H1 (cell line): ENCODE data around the gene GP9. TPM values are rescaled to one million over a fixed set of nuclear protein-coding genes. Genes with fewer than 3 reads are reported as not detected.
A peak's percentile ranks its signal among the peaks of the same experiment; 100 is the strongest.

Source experiments
- CTCF ChIA-PET: fragments of 300-600 bp; sonication (Branson Sonifier 250); formaldehyde crosslinking; loops from one replicate; lab custom pipeline; 2021; ENCODE audit not compliant: partially characterized antibody; lab: Charles Lee
- POLR2A ChIA-PET: fragments of 300-600 bp; sonication (Branson Sonifier 250); formaldehyde crosslinking; loops from one replicate; lab custom pipeline; 2021; ENCODE audit warnings: inconsistent platforms; ENCODE audit not compliant: partially characterized antibody; lab: Charles Lee
- DNase-seq, 2 experiments: peaks; one replicate each; pipeline versions ENCODE4 v3.0.0 to v3.0.0-alpha.2; 2010 to 2022; ENCODE audit warnings: low spot score in 2 of 2, low read depth in 1 of 2, mixed read lengths in 1 of 2
- FAIRE-seq: peaks from 2 replicates; lab custom pipeline; 2011; peaks lifted over from hg19 to GRCh38; lab: Jason Lieb, UNC
- H2AFZ ChIP-seq: 2 replicates; pipeline ENCODE4 v1.8.1; 2012; ENCODE audit warnings: low read length, inconsistent platforms
- H2AK5ac ChIP-seq: 2 replicates; pipeline ENCODE4 v1.6.1; 2013; ENCODE audit warnings: low read depth, low read length
- H2BK120ac ChIP-seq: replicated peaks from 2 replicates; pipeline ENCODE3; 2013; ENCODE audit warnings: low read depth, low read length, inconsistent platforms
- H2BK12ac ChIP-seq: 2 replicates; pipeline ENCODE4 v1.6.1; 2013; ENCODE audit warnings: low read depth, low read length
- H2BK15ac ChIP-seq: 2 replicates; pipeline ENCODE4 v1.6.1; 2013; ENCODE audit warnings: low read length
- H2BK20ac ChIP-seq: 2 replicates; pipeline ENCODE4 v1.6.1; 2013; ENCODE audit warnings: low read length
- H2BK5ac ChIP-seq: 2 replicates; pipeline ENCODE4 v1.6.1; 2013; ENCODE audit warnings: low read depth, low read length
- H3K14ac ChIP-seq: 2 replicates; pipeline ENCODE4 v1.6.1; 2013; ENCODE audit warnings: inconsistent platforms; ENCODE audit not compliant: insufficient read length
- H3K18ac ChIP-seq: 2 replicates; pipeline ENCODE4 v1.6.1; 2013; ENCODE audit warnings: low read length; ENCODE audit errors: extremely low read depth
- H3K23ac ChIP-seq: 2 replicates; pipeline ENCODE4 v1.6.1; 2013; ENCODE audit warnings: inconsistent platforms; ENCODE audit not compliant: insufficient read length
- H3K23me2 ChIP-seq: 2 replicates; pipeline ENCODE4 v1.6.1; 2013; ENCODE audit warnings: low read depth, low read length
- H3K27ac ChIP-seq: 2 replicates; pipeline ENCODE4 v1.6.1; 2011; ENCODE audit warnings: low read depth, low read length, inconsistent platforms
- H3K27me3 ChIP-seq, 4 experiments: replicated peaks in 1 of 4; 1 replicate in 1 of 4; 2 replicates in 3 of 4; pipeline versions ENCODE4 v1.6.1 to v1.8.1; 2011 to 2013; ENCODE audit warnings: low read length in 3 of 4, mild to moderate bottlenecking in 3 of 4, inconsistent platforms in 2 of 4, mixed read lengths in 2 of 4, moderate library complexity in 1 of 4; ENCODE audit not compliant: control insufficient read depth in 3 of 4, insufficient read depth in 3 of 4; ENCODE audit errors: extremely low read depth in 1 of 4
- H3K36me3 ChIP-seq, 4 experiments: 2 replicates each; pipeline versions ENCODE4 v1.6.1 to v1.8.1; 2011 to 2013; ENCODE audit warnings: mild to moderate bottlenecking in 4 of 4, low read length in 3 of 4, moderate library complexity in 2 of 4, control low read depth in 1 of 4, inconsistent platforms in 1 of 4; ENCODE audit not compliant: insufficient read depth in 4 of 4, control insufficient read depth in 2 of 4
- H3K4ac ChIP-seq: replicated peaks from 2 replicates; pipeline ENCODE3; 2013; ENCODE audit warnings: low read length, low read depth, mixed read lengths, inconsistent platforms; ENCODE audit not compliant: insufficient read length
- H3K4me1 ChIP-seq, 4 experiments: replicated peaks in 1 of 4; 1 replicate in 1 of 4; 2 replicates in 3 of 4; pipeline versions ENCODE4 v1.6.1 to v1.8.1; 2011 to 2013; ENCODE audit warnings: low read length in 3 of 4, inconsistent platforms in 2 of 4, mixed read lengths in 1 of 4; ENCODE audit not compliant: insufficient read depth in 4 of 4, control insufficient read depth in 3 of 4
- H3K4me2 ChIP-seq, 2 experiments: 2 replicates each; pipeline versions ENCODE4 v1.6.1 to v1.8.1; 2011 to 2013; ENCODE audit warnings: low read depth in 2 of 2, low read length in 2 of 2, control low read depth in 1 of 2, inconsistent platforms in 1 of 2, mild to moderate bottlenecking in 1 of 2; ENCODE audit not compliant: insufficient read depth in 1 of 2
- H3K4me3 ChIP-seq, 4 experiments: fragments of 200-600, 300-600 bp in 1 of 4; sonication (generic), shearing (Covaris generic), sonication (Bioruptor Twin) in 1 of 4; 2 replicates each; pipeline versions ENCODE4 v1.5.1 to v1.8.1; 2011 to 2016; ENCODE audit warnings: low read length in 4 of 4, low read depth in 3 of 4, control low read depth in 2 of 4, inconsistent platforms in 2 of 4, mild to moderate bottlenecking in 2 of 4, mixed read lengths in 1 of 4, moderate library complexity in 1 of 4; ENCODE audit not compliant: insufficient read depth in 2 of 4; ENCODE audit errors: extremely low read depth in 1 of 4
- H3K56ac ChIP-seq: replicated peaks from 2 replicates; pipeline ENCODE3; 2013; ENCODE audit warnings: low read depth, mild to moderate bottlenecking, mixed read lengths, low read length, inconsistent platforms; ENCODE audit not compliant: insufficient read length
- H3K79me1 ChIP-seq: 2 replicates; pipeline ENCODE4 v1.6.1; 2013; ENCODE audit warnings: low read depth, low read length, control low read depth
- H3K79me2 ChIP-seq, 2 experiments: 2 replicates each; pipeline versions ENCODE4 v1.6.1 to v1.8.1; 2012 to 2013; ENCODE audit warnings: low read length in 2 of 2, mild to moderate bottlenecking in 2 of 2, inconsistent platforms in 1 of 2; ENCODE audit not compliant: insufficient read depth in 2 of 2, control insufficient read depth in 1 of 2
- H3K9ac ChIP-seq, 4 experiments: replicated peaks in 1 of 4; 1 replicate in 1 of 4; 2 replicates in 3 of 4; pipeline versions ENCODE4 v1.6.1 to v1.8.1; 2011 to 2013; ENCODE audit warnings: low read depth in 3 of 4, low read length in 3 of 4, control low read depth in 2 of 4, mild to moderate bottlenecking in 2 of 4, moderate library complexity in 2 of 4, inconsistent platforms in 1 of 4; ENCODE audit errors: extremely low read depth in 1 of 4
- H3K9me3 ChIP-seq, 2 experiments: 2 replicates each; pipeline versions ENCODE4 v1.6.1 to v1.8.1; 2012 to 2013; ENCODE audit warnings: mild to moderate bottlenecking in 2 of 2, moderate library complexity in 2 of 2, control low read depth in 1 of 2, inconsistent platforms in 1 of 2, low read depth in 1 of 2, low read length in 1 of 2, mixed read lengths in 1 of 2; ENCODE audit not compliant: insufficient read depth in 2 of 2
- H4K20me1 ChIP-seq, 2 experiments: replicated peaks in 1 of 2; 2 replicates each; pipeline versions ENCODE3 to v1.8.1; 2011 to 2013; ENCODE audit warnings: inconsistent platforms in 2 of 2, low read length in 2 of 2, mild to moderate bottlenecking in 1 of 2; ENCODE audit not compliant: insufficient read depth in 2 of 2, control insufficient read depth in 1 of 2
- H4K5ac ChIP-seq: 2 replicates; pipeline ENCODE4 v1.6.1; 2013; ENCODE audit warnings: low read length, low read depth, mixed read lengths, inconsistent platforms; ENCODE audit not compliant: insufficient read length
- H4K8ac ChIP-seq: 2 replicates; pipeline ENCODE4 v1.8.0; 2013; ENCODE audit warnings: mild to moderate bottlenecking, moderate library complexity, low read length, inconsistent platforms; ENCODE audit not compliant: insufficient read depth; ENCODE audit errors: extremely low read depth
- H4K91ac ChIP-seq: replicated peaks from 2 replicates; pipeline ENCODE3; 2013; ENCODE audit warnings: low read length, mixed read lengths, inconsistent platforms; ENCODE audit not compliant: insufficient read length
- CBX5 ChIP-seq: fragments of 300-800, 300-1000 bp; sonication (generic); IDR thresholded peaks from 2 replicates; pipeline ENCODE4 v1.7.1; 2016; ENCODE audit warnings: antibody characterized with exemption, low read length, low read depth
- KDM1A ChIP-seq: fragments of 200-600, 300-600 bp; sonication (generic); IDR thresholded peaks from 2 replicates; pipeline ENCODE4 v1.7.1; 2016; ENCODE audit warnings: mild to moderate bottlenecking, low read length, borderline replicate concordance
- WGBS, 2 experiments: shearing (Covaris generic) in 1 of 2; methylation state at CpG; one replicate each; pipeline versions ENCODE4 v1.1.6 to v1.1.7; 2013 to 2015; ENCODE audit warnings: low lambda C conversion rate in 2 of 2, mixed read lengths in 2 of 2, inconsistent platforms in 1 of 2, low coverage in 1 of 2, missing lambda C conversion rate in 1 of 2; ENCODE audit not compliant: insufficient replicate concordance in 2 of 2, insufficient coverage in 1 of 2, insufficient read length in 1 of 2; ENCODE audit errors: extremely low coverage in 1 of 2, missing lambda C conversion rate in 1 of 2; 5-methylcytosine and 5-hydroxymethylcytosine counted together
- long read RNA-seq, 2 experiments: library from RNA in 1 of 2; library from capped mRNA in 1 of 2; stranded (forward); transcript quantifications; one replicate each; pipeline ENCODE4 v2.0.0, GENCODE V29; 2021; ENCODE audit warnings: inconsistent platforms in 1 of 2
- polyA minus RNA-seq, 3 experiments: library from RNA; depleted of rRNA, polyadenylated mRNA; stranded (reverse); fragments of >200 nt; gene quantifications; 1 replicate in 2 of 3; 2 replicates in 1 of 3; pipeline ENCODE4 v1.2.3, GENCODE V29; 2011
- polyA plus RNA-seq, 7 experiments: library from polyadenylated mRNA; depleted of rRNA in 3 of 7; stranded (reverse) in 5 of 7; unstranded in 2 of 7; fragments of >200 nt in 5 of 7; fragments of 200-250 nt in 2 of 7; gene quantifications; 1 replicate in 5 of 7; 2 replicates in 1 of 7; 4 replicates in 1 of 7; pipeline versions ENCODE4 v1.2.1 to v1.2.3, GENCODE V29; 2011 to 2013; ENCODE audit warnings: missing spikeins in 2 of 7, mixed read lengths in 2 of 7
- total RNA-seq: library from RNA; stranded (reverse); fragmentation: NEBNext Ultra II Directional; extraction: Animal tissue kit (Norgen Biotek cat#: 25700); gene quantifications from 2 replicates; pipeline ENCODE4 v1.2.1, GENCODE V29; 2021

GP9 gene
- total RNA-seq (not detected in 2 replicates), polyA plus RNA-seq (2011; rRNA removed) (not detected in 2 replicates), polyA minus RNA-seq (2011; rRNA and poly(A)+ RNA removed) (not detected in 2 replicates)
- polyA plus RNA-seq (2011; cell fraction: cytosol; rRNA removed): not detected
- not detected for polyA plus RNA-seq (2011; cell fraction: nucleus; rRNA removed)
- not detected in 4 replicates for polyA plus RNA-seq (2012, experiment 1 of 2)
- not detected for polyA plus RNA-seq (2012, experiment 2 of 2)
- polyA plus RNA-seq (2013, experiment 1 of 2): not detected
- not detected for polyA plus RNA-seq (2013, experiment 2 of 2)
- polyA minus RNA-seq (2011; cell fraction: cytosol; rRNA and poly(A)+ RNA removed): not detected
- polyA minus RNA-seq (2011; cell fraction: nucleus; rRNA and poly(A)+ RNA removed): not detected
- long read RNA-seq, experiment 1: 0 reads
- long read RNA-seq, experiment 2: 0 reads

DNA sequence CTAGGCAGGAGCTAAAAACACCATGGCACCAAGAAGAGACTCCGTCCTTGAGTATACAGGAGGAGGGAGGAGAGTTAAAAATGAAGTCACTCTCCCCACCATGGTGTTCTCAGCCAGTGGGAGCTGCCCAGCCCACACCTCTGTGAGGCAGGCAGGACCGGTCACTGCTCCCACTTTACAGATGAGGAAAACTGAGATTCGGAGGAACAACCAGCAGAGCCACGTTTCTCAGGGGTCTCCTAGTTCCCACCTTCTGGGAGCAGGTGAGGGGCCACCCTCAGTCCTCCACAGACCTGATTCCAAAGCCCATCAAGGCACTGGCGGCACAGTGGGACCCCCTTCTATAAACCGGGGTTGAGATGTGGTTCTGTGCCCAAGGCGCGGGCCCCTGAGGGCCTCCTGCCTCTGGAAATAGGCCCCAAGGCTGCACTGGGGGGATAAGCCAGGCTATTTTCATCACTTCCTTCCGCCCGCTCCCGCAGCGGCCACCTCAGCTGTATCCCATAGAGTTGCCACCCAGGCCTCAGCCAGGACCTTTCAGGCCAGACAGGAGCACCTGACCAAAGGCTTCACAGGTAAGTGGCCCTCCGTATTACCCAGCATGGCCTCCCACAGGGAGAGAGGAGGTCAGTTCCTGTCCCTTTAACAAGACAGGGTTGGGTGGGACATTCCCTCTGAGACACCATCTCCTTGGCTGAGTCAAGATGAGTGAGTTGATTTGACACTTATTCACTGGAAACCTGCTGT, at the start of gene GP9:
Gene GP9 (plus strand): TSS at position 504 of the 747 bp plus-strand sequence. CDS start 961 bp downstream, outside the sequence.
- Histone ChIP-seq H4K8ac (peak within 1 kb of the TSS; percentile 75; the same call in 1 of the 2 replicates), H2AK5ac (no peak within 1 kb of the TSS), H4K5ac (no peak within 1 kb of the TSS), H3K23ac (no peak within 1 kb of the TSS), H3K4ac (no peak within 1 kb of the TSS), H3K27me3 (no peaks in the 10 kb centered on the region), H4K20me1 (no peaks in the 10 kb centered on the region), H2AFZ (no peak within 1 kb of the TSS; the same call in 1 of the 2 replicates), H2BK12ac (no peak within 1 kb of the TSS), H2BK15ac (no peak within 1 kb of the TSS), H3K23me2 (no peaks in the 10 kb centered on the region)
- CTCF ChIA-PET: interaction anchor here (0.7 to 14.0 kb wide), 7 partner anchors 9 to 185 kb away, joined by 3 to 210 read pairs (median 4); no protein-coding TSS in a partner anchor
- no peak for FAIRE-seq
- TF ChIP-seq KDM1A: peak; percentile 77; the same call in 1 of the 2 replicates
- TF ChIP-seq CBX5: no peak
- TF ChIP-seq, all 59 proteins: peak for 1
- no peaks in the 10 kb centered on the region for H3K9me3 ChIP-seq
- no peak within 1 kb of the TSS for H4K91ac ChIP-seq
- no peak within 1 kb of the TSS for H2BK120ac ChIP-seq
- POLR2A ChIA-PET: interaction anchor here (1.2 to 1.8 kb wide), 2 partner anchors 9 to 12 kb away, joined by 4 to 5 read pairs; no protein-coding TSS in a partner anchor
- no peak within 1 kb of the TSS for H3K56ac ChIP-seq
- no peaks in the 10 kb centered on the region; a peak in 1 of 7 replicates for H3K4me1 ChIP-seq
- H3K18ac ChIP-seq: no peak within 1 kb of the TSS
- 74% methylated on average over 11 of the region's 13 CpGs; no CpG with 5 or more reads in 1 of the 2 experiments for WGBS, 2 experiments
- no peak within 1 kb of the TSS for H3K4me3 ChIP-seq
- H3K36me3 ChIP-seq: no peaks in the 10 kb centered on the region
- H3K79me1 ChIP-seq: no peaks in the 10 kb centered on the region
- H3K14ac ChIP-seq: no peak within 1 kb of the TSS
- no peak within 1 kb of the TSS for H3K4me2 ChIP-seq
- no peak within 1 kb of the TSS for H3K9ac ChIP-seq
- H3K79me2 ChIP-seq: no peaks in the 10 kb centered on the region
- no peak within 1 kb of the TSS; the same call in 1 of the 2 replicates for H3K27ac ChIP-seq
- DNase-seq: no peak
- no peak within 1 kb of the TSS for H2BK20ac ChIP-seq
- H2BK5ac ChIP-seq: peak within 1 kb of the TSS; percentile 63; the same call in 1 of the 2 replicates
